GM18870 (cell line): ENCODE results near the gene EIF6.

Experiments
- ATAC-seq: cut with Tn5 transposase; IDR thresholded peaks from one replicate; pipeline ENCODE4 v1.9.1; 2021; ENCODE audit warnings: moderate library complexity; ENCODE audit not compliant: unreplicated experiment

EIF6 gene

GRCh38 chr20:35314816-35315631 lies 30.5 kb upstream of the EIF6 start:
- no peak for ATAC-seq

- ATAC-seq, result no peak
Observed at GRCh38 chr20:35312318-35312717, 27.7 kb upstream of the EIF6 start.

- ATAC-seq, result no peak
Observed at GRCh38 chr20:35311822-35312221, 27.2 kb upstream of the EIF6 start.

GRCh38 chr20:35311409-35311808 lies 26.8 kb upstream of the EIF6 start:
- no peak for ATAC-seq

- ATAC-seq, result no peak
Observed at GRCh38 chr20:35307666-35308653, 23.4 kb upstream of the EIF6 start.

- ATAC-seq, result no peak
Observed at GRCh38 chr20:35306931-35307517, 22.5 kb upstream of the EIF6 start.

- no peak for ATAC-seq
Observed at GRCh38 chr20:35305682-35306556, 21.3 kb upstream of the EIF6 start.

GRCh38 chr20:35304956-35305355 lies 20.4 kb upstream of the EIF6 start:
- no peak for ATAC-seq

GRCh38 chr20:35303735-35304491 lies 19.3 kb upstream of the EIF6 start:
- ATAC-seq, result no peak

- no peak for ATAC-seq
Observed at GRCh38 chr20:35303382-35303734, 18.8 kb upstream of the EIF6 start.

GRCh38 chr20:35302421-35303335 lies 18.1 kb upstream of the EIF6 start:
- ATAC-seq, result no peak

- no peak for ATAC-seq
Observed at GRCh38 chr20:35301426-35301825, 16.9 kb upstream of the EIF6 start.

- ATAC-seq, result no peak
Observed at GRCh38 chr20:35300469-35301262, 16.1 kb upstream of the EIF6 start.

GRCh38 chr20:35299780-35300179 lies 15.2 kb upstream of the EIF6 start:
- no peak for ATAC-seq

GRCh38 chr20:35298264-35298663 lies 13.7 kb upstream of the EIF6 start:
- no peak for ATAC-seq

- ATAC-seq, result no peak
Observed at GRCh38 chr20:35297740-35298139, 13.2 kb upstream of the EIF6 start.

GRCh38 chr20:35297155-35297554 lies 12.6 kb upstream of the EIF6 start:
- ATAC-seq, result no peak

GRCh38 chr20:35296101-35296554 lies 11.6 kb upstream of the EIF6 start:
- ATAC-seq, result no peak
